ENCODE results near the gene RAB27B. TPM values are rescaled to one million over a fixed set of nuclear protein-coding genes. Genes with fewer than 3 reads are reported as not detected.
A peak's percentile ranks its signal among the peaks of the same experiment; 100 is the strongest.

Gene RAB27B, protein sequence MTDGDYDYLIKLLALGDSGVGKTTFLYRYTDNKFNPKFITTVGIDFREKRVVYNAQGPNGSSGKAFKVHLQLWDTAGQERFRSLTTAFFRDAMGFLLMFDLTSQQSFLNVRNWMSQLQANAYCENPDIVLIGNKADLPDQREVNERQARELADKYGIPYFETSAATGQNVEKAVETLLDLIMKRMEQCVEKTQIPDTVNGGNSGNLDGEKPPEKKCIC
- polyA plus RNA-seq (ENCODE audit: low read depth in 6 of 6): under 1 TPM in 5 of 6 donors, not detected in 1; 0.03 to 0.72 (median 0.36) TPM

- peaks cover 0 to 15% (median 7%) of the 10 kb centered on the region in 7 donors for H3K9me3 Mint-ChIP-seq
- H3K36me3 Mint-ChIP-seq: peaks cover 11 to 12% of the 10 kb centered on the region in 2 donors
- peaks cover 6 to 16% (median 11%) of the 10 kb centered on the region in 3 donors for H3K4me1 Mint-ChIP-seq
- H3K4me3 Mint-ChIP-seq: peak within 1 kb of the TSS; percentile 62 to 87 (median 76)
- DNase-seq (no peak), ATAC-seq (ENCODE audit: low read depth in 2 of 2) (peak; percentile 40 to 74)
- peaks cover 21 to 35% (median 25%) of the 10 kb centered on the region in 3 donors for H3K27me3 Mint-ChIP-seq
- H3K27ac Mint-ChIP-seq: peak within 1 kb of the TSS in 1 of 6 donors; percentile 49
These were observed at the start of gene RAB27B for GRCh38 chr18:54828281-54828881. Gene RAB27B, plus strand, starts transcription at chr18:54828477. Its CDS starts 49,109 bp downstream, at chr18:54877586.

- H3K27me3 Mint-ChIP-seq: peaks cover 0 to 11% (median 4%) of the 10 kb centered on the region in 3 donors
- DNase-seq: no peak
- H3K9me3 Mint-ChIP-seq: peaks cover 0 to 2% (median 0%) of the 10 kb centered on the region in 7 donors
- H3K4me3 Mint-ChIP-seq: no peak overlapping the region
- no peak for ATAC-seq (ENCODE audit: low read depth in 2 of 2)
- no peaks in the 10 kb centered on the region for H3K4me1 Mint-ChIP-seq
- no peak overlapping the region for H3K27ac Mint-ChIP-seq
- H3K36me3 Mint-ChIP-seq: no peaks in the 10 kb centered on the region
These were observed 47.9 kb upstream of the RAB27B start for GRCh38 chr18:54780285-54780861.

DNA sequence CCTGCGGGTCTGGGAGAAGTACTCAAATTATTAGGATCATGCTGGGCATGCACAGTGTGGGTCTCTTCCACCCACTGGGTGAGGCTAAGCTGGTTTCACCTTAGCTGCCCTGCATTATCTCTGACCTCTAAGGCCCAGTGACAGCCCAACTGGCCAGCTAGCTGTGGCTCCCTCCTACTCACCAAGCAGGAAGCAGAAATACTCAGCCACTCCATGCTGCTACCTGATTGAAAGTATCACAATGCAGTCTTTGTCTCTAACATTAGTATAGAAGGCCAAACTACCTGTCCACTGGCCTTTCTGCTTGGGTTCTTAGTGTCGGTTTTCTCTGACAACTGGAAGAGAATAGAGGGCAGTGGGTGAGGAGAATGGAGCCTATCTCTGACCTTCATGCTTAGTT is 47.3 kb upstream of the RAB27B start:
- peaks cover 0 to 11% (median 4%) of the 10 kb centered on the region in 3 donors for H3K27me3 Mint-ChIP-seq
- DNase-seq: no peak
- no peaks in the 10 kb centered on the region for H3K4me1 Mint-ChIP-seq
- peaks cover 0 to 2% (median 0%) of the 10 kb centered on the region in 7 donors for H3K9me3 Mint-ChIP-seq
- no peak overlapping the region for H3K27ac Mint-ChIP-seq
- no peak for ATAC-seq (ENCODE audit: low read depth in 2 of 2)
- no peaks in the 10 kb centered on the region for H3K36me3 Mint-ChIP-seq
- H3K4me3 Mint-ChIP-seq: no peak overlapping the region

DNA sequence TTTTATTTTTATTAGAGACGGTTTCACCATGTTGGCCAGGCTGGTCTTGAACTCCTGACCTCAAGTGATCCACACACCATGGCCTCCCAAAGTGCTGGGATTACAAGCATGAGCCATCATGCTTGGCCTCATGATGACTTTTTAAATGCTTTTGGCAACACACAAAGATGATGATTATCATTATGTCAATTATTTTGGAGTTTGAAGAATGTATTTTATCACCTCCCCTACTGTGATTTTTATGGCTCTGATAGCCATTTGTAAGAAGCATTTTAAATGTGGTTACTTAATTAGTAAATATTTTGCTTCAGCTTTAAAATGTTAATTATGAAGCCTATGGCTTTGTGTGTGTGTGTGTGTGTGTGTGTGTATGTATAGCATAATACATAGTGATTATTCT is 45.1 kb upstream of the RAB27B start:
- H3K36me3 Mint-ChIP-seq: no peaks in the 10 kb centered on the region
- no peak overlapping the region for H3K4me3 Mint-ChIP-seq
- peaks cover 0 to 2% (median 0%) of the 10 kb centered on the region in 7 donors for H3K9me3 Mint-ChIP-seq
- H3K4me1 Mint-ChIP-seq: peaks cover 0 to 6% (median 3%) of the 10 kb centered on the region in 3 donors
- DNase-seq (no peak), ATAC-seq (ENCODE audit: low read depth in 2 of 2) (no peak)
- no peak overlapping the region for H3K27ac Mint-ChIP-seq
- peaks cover 0 to 11% (median 4%) of the 10 kb centered on the region in 3 donors for H3K27me3 Mint-ChIP-seq

DNA sequence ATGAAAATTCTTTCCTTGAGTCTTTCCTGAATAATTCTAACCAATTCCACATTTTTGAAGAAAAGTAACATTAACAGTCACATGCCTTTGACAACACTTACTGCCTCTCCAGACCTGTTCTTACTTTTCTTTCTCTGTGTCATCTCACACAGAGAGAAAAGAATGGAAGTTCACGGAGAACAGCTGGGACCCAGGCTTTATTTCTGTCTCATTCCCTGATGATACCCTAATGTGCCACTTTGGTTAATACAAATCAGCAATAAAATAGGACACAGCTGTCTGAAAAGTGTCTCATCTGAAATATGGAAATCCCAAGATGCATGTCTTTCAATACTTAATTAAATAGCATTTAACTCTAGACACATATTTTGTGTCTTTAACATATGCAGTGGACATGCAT is 42.1 kb upstream of the RAB27B start:
- H3K4me3 Mint-ChIP-seq: no peak overlapping the region
- DNase-seq: no peak

GRCh38 chr18:54787121-54787520 is 41.2 kb upstream of the RAB27B start:
- no peak for DNase-seq
- H3K36me3 Mint-ChIP-seq: no peaks in the 10 kb centered on the region
- H3K27me3 Mint-ChIP-seq: peaks cover 0 to 2% (median 0%) of the 10 kb centered on the region in 3 donors
- no peaks in the 10 kb centered on the region for H3K9me3 Mint-ChIP-seq
- no peak overlapping the region for H3K27ac Mint-ChIP-seq
- H3K4me3 Mint-ChIP-seq: peak overlapping the region in 1 of 8 donors; percentile 52
- no peak for ATAC-seq (ENCODE audit: low read depth in 2 of 2)
- peaks cover 0 to 6% (median 3%) of the 10 kb centered on the region in 3 donors for H3K4me1 Mint-ChIP-seq

More for the DNA sequence above, 42.1 kb upstream of the RAB27B start:
- Mint-ChIP-seq H3K27me3 (peaks cover 0 to 4% (median 0%) of the 10 kb centered on the region in 3 donors), H3K9me3 (no peaks in the 10 kb centered on the region), H3K36me3 (no peaks in the 10 kb centered on the region), H3K4me1 (peaks cover 0 to 6% (median 3%) of the 10 kb centered on the region in 3 donors), H3K27ac (no peak overlapping the region)
- ATAC-seq (ENCODE audit: low read depth in 2 of 2): no peak

GRCh38 chr18:54787616-54788015 is 40.7 kb upstream of the RAB27B start:
- Mint-ChIP-seq H3K4me1 (peaks cover 0 to 6% (median 3%) of the 10 kb centered on the region in 3 donors), H3K9me3 (no peaks in the 10 kb centered on the region), H3K4me3 (no peak overlapping the region), H3K36me3 (no peaks in the 10 kb centered on the region), H3K27ac (no peak overlapping the region), H3K27me3 (no peaks in the 10 kb centered on the region)
- ATAC-seq (ENCODE audit: low read depth in 2 of 2): no peak
- no peak for DNase-seq

GRCh38 chr18:54790109-54790508 is 38.2 kb upstream of the RAB27B start:
- no peaks in the 10 kb centered on the region for H3K36me3 Mint-ChIP-seq
- DNase-seq: no peak
- no peak for ATAC-seq (ENCODE audit: low read depth in 2 of 2)
- H3K27me3 Mint-ChIP-seq: no peaks in the 10 kb centered on the region
- no peak overlapping the region for H3K27ac Mint-ChIP-seq
- no peak overlapping the region for H3K4me3 Mint-ChIP-seq
- no peaks in the 10 kb centered on the region for H3K9me3 Mint-ChIP-seq
- H3K4me1 Mint-ChIP-seq: peaks cover 0 to 6% (median 3%) of the 10 kb centered on the region in 3 donors

DNA sequence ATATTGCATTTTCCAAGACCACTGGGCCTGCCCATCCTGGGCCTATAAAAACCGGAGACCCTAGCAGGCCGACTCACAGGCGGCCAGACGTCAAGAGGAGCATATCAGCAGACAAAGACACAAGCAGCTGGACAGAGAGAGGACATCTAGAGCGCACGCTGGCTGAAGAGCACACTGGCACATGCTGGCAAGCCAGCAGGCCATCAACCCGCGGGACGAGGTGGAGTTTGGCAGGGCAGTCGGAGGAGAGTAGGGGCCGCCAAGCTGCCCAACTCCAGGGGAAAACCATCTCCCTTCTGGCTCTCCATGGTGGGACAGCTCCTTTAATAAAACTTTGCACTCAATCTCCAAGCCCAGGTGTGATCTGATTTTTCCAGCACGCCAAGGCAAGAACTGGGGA is 36.6 kb upstream of the RAB27B start:
- H3K4me3 Mint-ChIP-seq: peak overlapping the region in 1 of 8 donors; percentile 73
- H3K4me1 Mint-ChIP-seq: peaks cover 0 to 6% (median 3%) of the 10 kb centered on the region in 3 donors
- no peaks in the 10 kb centered on the region for H3K27me3 Mint-ChIP-seq
- no peaks in the 10 kb centered on the region for H3K36me3 Mint-ChIP-seq
- ATAC-seq (ENCODE audit: low read depth in 2 of 2) (no peak), DNase-seq (no peak)
- peak overlapping the region in 1 of 6 donors; percentile 18 for H3K27ac Mint-ChIP-seq
- H3K9me3 Mint-ChIP-seq: no peaks in the 10 kb centered on the region

GRCh38 chr18:54792079-54792478 is 36.2 kb upstream of the RAB27B start:
- peaks cover 0 to 4% (median 3%) of the 10 kb centered on the region in 3 donors for H3K4me1 Mint-ChIP-seq
- no peaks in the 10 kb centered on the region for H3K9me3 Mint-ChIP-seq
- DNase-seq: no peak
- no peak overlapping the region for H3K27ac Mint-ChIP-seq
- H3K27me3 Mint-ChIP-seq: no peaks in the 10 kb centered on the region
- H3K4me3 Mint-ChIP-seq: no peak overlapping the region
- H3K36me3 Mint-ChIP-seq: no peaks in the 10 kb centered on the region
- no peak for ATAC-seq (ENCODE audit: low read depth in 2 of 2)

DNA sequence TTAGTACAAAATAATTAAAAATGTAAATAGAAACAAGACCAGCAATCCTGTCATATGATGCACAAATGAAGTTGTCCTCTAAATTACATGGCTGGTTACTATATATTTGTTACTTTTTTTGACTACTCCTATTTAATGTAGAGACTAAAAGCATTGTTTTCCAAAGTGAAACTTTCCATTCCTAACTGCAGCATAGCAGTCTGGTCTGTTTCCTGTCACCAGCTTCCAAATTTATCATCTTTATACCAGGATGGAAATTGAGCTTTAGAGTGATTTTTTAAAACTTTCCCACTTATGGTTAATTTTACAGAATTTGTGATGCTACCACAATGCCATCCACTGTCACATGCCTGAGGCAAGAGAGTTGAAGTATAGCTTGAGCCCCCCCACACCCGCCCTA is 33.5 kb upstream of the RAB27B start:
- ATAC-seq (ENCODE audit: low read depth in 2 of 2): no peak
- Mint-ChIP-seq H3K4me1 (no peaks in the 10 kb centered on the region), H3K4me3 (no peak overlapping the region), H3K27me3 (no peaks in the 10 kb centered on the region), H3K27ac (no peak overlapping the region), H3K36me3 (no peaks in the 10 kb centered on the region), H3K9me3 (no peaks in the 10 kb centered on the region)
- no peak for DNase-seq

DNA sequence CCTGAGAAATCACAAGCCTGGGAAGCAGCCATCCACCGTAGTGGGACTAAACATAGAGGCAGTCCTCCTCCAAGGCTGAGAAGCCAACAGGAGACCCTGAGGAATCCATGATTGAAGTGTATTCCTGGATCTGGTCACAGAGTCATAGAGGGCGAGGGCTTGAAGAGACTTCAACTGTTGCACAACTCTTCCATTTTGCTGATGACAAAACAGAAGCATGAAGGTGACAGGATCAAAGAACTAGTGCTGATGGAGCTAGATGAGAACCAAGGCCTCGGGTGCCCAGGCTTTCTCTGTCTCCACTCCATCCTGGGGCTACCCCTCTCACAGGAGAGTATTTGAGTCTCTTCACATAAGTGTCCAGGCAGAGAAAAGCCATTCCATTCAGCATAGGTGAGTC is 30.1 kb upstream of the RAB27B start:
- no peaks in the 10 kb centered on the region for H3K36me3 Mint-ChIP-seq
- H3K27me3 Mint-ChIP-seq: no peaks in the 10 kb centered on the region
- no peaks in the 10 kb centered on the region for H3K9me3 Mint-ChIP-seq
- no peak for DNase-seq
- H3K4me1 Mint-ChIP-seq: no peaks in the 10 kb centered on the region
- no peak overlapping the region for H3K4me3 Mint-ChIP-seq
- H3K27ac Mint-ChIP-seq: no peak overlapping the region
- ATAC-seq (ENCODE audit: low read depth in 2 of 2): no peak

GRCh38 chr18:54801374-54801773 is 26.9 kb upstream of the RAB27B start:
- H3K27ac Mint-ChIP-seq: no peak overlapping the region
- H3K27me3 Mint-ChIP-seq: no peaks in the 10 kb centered on the region
- no peak overlapping the region for H3K4me3 Mint-ChIP-seq
- H3K4me1 Mint-ChIP-seq: no peaks in the 10 kb centered on the region
- H3K36me3 Mint-ChIP-seq: no peaks in the 10 kb centered on the region
- DNase-seq (no peak), ATAC-seq (ENCODE audit: low read depth in 2 of 2) (no peak)
- peaks cover 0 to 1% (median 0%) of the 10 kb centered on the region in 7 donors for H3K9me3 Mint-ChIP-seq

DNA sequence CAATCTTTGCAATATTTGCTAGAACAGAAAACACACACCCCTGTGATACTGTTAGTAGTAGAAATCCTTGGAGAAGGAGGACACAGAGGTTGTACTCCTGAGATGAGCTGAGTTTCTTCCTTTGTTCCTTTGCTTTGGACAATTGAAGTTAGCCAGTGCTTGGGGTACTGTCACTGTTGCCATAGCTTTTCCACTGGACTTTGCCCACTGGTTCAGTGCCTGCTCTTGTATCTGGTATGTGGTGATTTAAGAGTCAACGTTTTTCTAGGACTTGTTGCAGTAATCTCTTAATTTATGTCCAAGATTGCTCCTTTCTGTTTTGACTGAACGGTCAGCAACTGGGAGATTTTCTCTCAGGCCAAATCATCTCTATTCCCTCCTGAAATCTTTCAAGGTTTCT is 26.1 kb upstream of the RAB27B start:
- no peaks in the 10 kb centered on the region for H3K27me3 Mint-ChIP-seq
- DNase-seq: no peak
- H3K36me3 Mint-ChIP-seq: no peaks in the 10 kb centered on the region
- no peaks in the 10 kb centered on the region for H3K4me1 Mint-ChIP-seq
- peaks cover 0 to 1% (median 0%) of the 10 kb centered on the region in 7 donors for H3K9me3 Mint-ChIP-seq
- ATAC-seq (ENCODE audit: low read depth in 2 of 2): no peak
- no peak overlapping the region for H3K27ac Mint-ChIP-seq
- H3K4me3 Mint-ChIP-seq: no peak overlapping the region
